Natural killer cell treated with Interleukin-12 subunit alpha and Interleukin-12 subunit beta and Interleukin-15 and Interleukin-18, amount 100 ng/mL, for 72 hours (primary cell): ENCODE measurements around the gene RUNDC3A. TPM values are rescaled to one million over a fixed set of nuclear protein-coding genes. Genes with fewer than 3 reads are reported as not detected.

ENCODE experiments used
- total RNA-seq, 2 donors: library from RNA; stranded (reverse); gene quantifications; one replicate each; pipeline ENCODE4 v1.2.3, GENCODE V29; 2022

RUNDC3A gene
- total RNA-seq, 2 donors from 2014 or later, result 0.48 TPM; not detected in 1

Other genes starting within 250 kb of the RUNDC3A start
- gene LSM12, start 241.9 kb upstream of the RUNDC3A start, total RNA-seq, result 10 to 100 TPM; 68.6 to 70.0 TPM
- gene G6PC3, start 237.9 kb upstream of the RUNDC3A start, total RNA-seq, result 10 to 100 TPM; 24.6 to 26.8 TPM
- 10 to 100 TPM; 12.8 to 13.9 TPM for gene HDAC5, start 185.0 kb upstream of the RUNDC3A start, total RNA-seq
- gene HROB, start 166.7 kb upstream of the RUNDC3A start, total RNA-seq, result 10 to 100 TPM in 1 of 2 donors, 1 to 10 TPM in 1; 8.6 to 20.9 TPM
- gene ASB16, start 137.9 kb upstream of the RUNDC3A start, total RNA-seq, result under 1 TPM in 1 of 2 donors, not detected in 1; 0.33 TPM
- 10 to 100 TPM; 28.1 to 28.8 TPM for gene TMUB2, start 121.6 kb upstream of the RUNDC3A start, total RNA-seq
- gene ATXN7L3, start 108.7 kb upstream of the RUNDC3A start, total RNA-seq, result 100 to 1,000 TPM; 117 to 139 TPM
- 100 to 1,000 TPM; 109 to 201 TPM for gene UBTF, start 88.9 kb upstream of the RUNDC3A start, total RNA-seq
- not detected for gene SLC4A1, start 40.5 kb upstream of the RUNDC3A start, total RNA-seq
- 100 to 1,000 TPM; 121 to 192 TPM for gene SLC25A39, start 16.2 kb downstream of the RUNDC3A start, total RNA-seq
- gene GRN, start 36.7 kb downstream of the RUNDC3A start, total RNA-seq, result 10 to 100 TPM; 49.5 to 57.3 TPM
- under 1 TPM in 1 of 2 donors, not detected in 1; 0.25 TPM for gene FAM171A2, start 55.3 kb downstream of the RUNDC3A start, total RNA-seq
- 1 to 10 TPM; 1.8 to 6.8 TPM for gene ITGA2B, start 81.0 kb downstream of the RUNDC3A start, total RNA-seq
- gene GPATCH8, start 194.8 kb downstream of the RUNDC3A start, total RNA-seq, result 10 to 100 TPM; 61.1 to 68.3 TPM
- under 1 TPM in 1 of 2 donors, not detected in 1; 0.20 TPM for gene FZD2, start 248.9 kb downstream of the RUNDC3A start, total RNA-seq